Measurements from ENCODE around the gene MICU1. TPM values are rescaled to one million over a fixed set of nuclear protein-coding genes. Genes with fewer than 3 reads are reported as not detected.
A peak's percentile ranks its signal among the peaks of the same experiment; 100 is the strongest.

MICU1 gene
- total and polyA plus RNA-seq, 2 of the 13 experiments (the other 11 are each of a cell fraction or from before 2014, with no cell fraction given): 32.5 to 56.1 TPM

- TF ChIP-seq ATF6 (CRISPR knock-in tag; conservative IDR thresholded peaks at IDR 0.05) (no peak), U2AF2 (IDR thresholded peaks at IDR 0.05; ENCODE audit: low read depth, low read length) (no peak), ZNF788 (CRISPR knock-in tag; IDR thresholded peaks at IDR 0.05; ENCODE audit: borderline replicate concordance) (peak; percentile 71; the same call in 1 of the 2 replicates), ZBTB21 (CRISPR knock-in tag; IDR thresholded peaks at IDR 0.05) (no peak; the same call in 1 of the 2 replicates), NFE2 (CRISPR knock-in tag; IDR thresholded peaks at IDR 0.05) (0 out of 2 replicates have a peak, but pooled peaks have one; percentile 5), PLRG1 (conservative IDR thresholded peaks at IDR 0.05) (no peak), RXRB (CRISPR knock-in tag; IDR thresholded peaks at IDR 0.05; ENCODE audit: borderline replicate concordance) (peak; percentile 79), ZNF354B (CRISPR knock-in tag; IDR thresholded peaks at IDR 0.05) (no peak)
Observed at GRCh38 chr10:72319416-72320254, 306.2 kb downstream of the MICU1 start (continued).

DNA sequence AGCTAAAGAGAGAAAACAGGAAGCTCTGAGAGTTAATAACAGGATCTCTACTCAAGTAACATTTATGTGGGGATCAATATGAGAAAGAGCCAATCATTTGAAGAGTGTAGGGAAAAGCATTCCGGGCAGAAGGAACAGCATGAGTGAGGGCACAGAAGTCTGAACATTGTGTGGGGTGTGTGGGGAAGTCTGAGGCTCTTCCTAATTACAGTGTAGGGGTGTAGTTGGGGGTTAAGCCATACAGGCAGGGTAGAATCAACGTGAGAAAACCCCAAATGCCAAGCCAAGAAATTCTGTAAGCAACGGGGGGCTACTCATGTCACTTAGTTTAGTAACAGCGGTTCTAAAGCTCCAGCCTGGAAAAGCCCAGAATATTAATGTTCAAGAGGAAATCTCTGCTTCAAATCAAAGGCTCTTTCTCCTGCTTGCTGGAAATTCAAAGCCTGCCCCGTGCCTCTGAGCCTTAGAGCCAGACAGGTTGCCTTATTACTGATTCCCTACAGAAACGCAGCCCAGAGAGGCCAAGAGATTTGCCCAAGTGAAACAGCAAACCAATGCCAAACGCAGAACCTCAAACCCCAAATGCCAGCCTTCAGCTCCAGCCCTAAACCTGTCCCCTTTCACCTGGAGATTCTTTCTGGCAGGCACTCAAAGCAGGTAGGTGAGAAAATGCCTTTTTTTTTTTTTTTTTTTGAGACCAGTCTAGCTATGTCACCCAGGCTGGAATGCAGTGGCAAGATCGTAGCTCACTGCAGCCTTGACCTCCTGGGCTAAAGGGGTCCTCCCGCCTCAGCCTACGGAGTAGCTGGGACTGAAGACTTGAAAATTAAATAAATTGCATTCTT is 307.2 kb downstream of the MICU1 start:
- Histone ChIP-seq H3K36me3 (replicated peaks in 1 of 2; ENCODE audit: control insufficient read depth in 1 of 2, insufficient read depth in 2 of 2, low read length in 2 of 2) (no peaks in the 10 kb centered on the region), H2AFZ (ENCODE audit: low read length) (no peak overlapping the region), H3K4me1 (ENCODE audit: insufficient read depth, low read length) (peaks cover 85% of the 10 kb centered on the region), H3K4me2 (ENCODE audit: low read depth, low read length) (peak overlapping the region; percentile 98), H3K9me3 (ENCODE audit: low read length) (no peaks in the 10 kb centered on the region), H3K27me3 (ENCODE audit: control insufficient read depth in 1 of 2, insufficient read depth in 2 of 2, low read length in 2 of 2) (no peaks in the 10 kb centered on the region), H3K27ac (ENCODE audit: extremely low read length, insufficient read depth, low read length) (peak overlapping the region; percentile 98), H3K79me2 (ENCODE audit: insufficient read depth, low read length) (no peaks in the 10 kb centered on the region), H3K4me3 (replicated peaks in 1 of 3; ENCODE audit: insufficient read depth in 1 of 3, low read depth in 2 of 3, low read length in 3 of 3) (peak overlapping the region; percentile 43 to 75 (median 49)), H4K20me1 (ENCODE audit: insufficient read depth, low read length) (no peaks in the 10 kb centered on the region), H3K9ac (ENCODE audit: insufficient read depth, low read depth, low read length) (peak overlapping the region; percentile 84)
- WGBS (ENCODE audit: low lambda C conversion rate): 59% methylated on average over 10 of the region's 10 CpGs
- in situ Hi-C loops (cut with HindIII; ENCODE audit: extremely low pct_ligation_motif_present, low pct_unique_long_range_greater_than_20kb): no loop called here
- FAIRE-seq: no peak
- intact Hi-C loops (cut with micrococcal nuclease; ENCODE audit: unreplicated experiment): loop anchor here (2.0 kb wide), 1 partner anchor 46 kb away; the partner anchor contains the start of gene DDIT4
- no peak for DNase-seq (ENCODE audit: low spot score)
- BruUV-seq (replicated peaks): TSS peak; percentile 41
- ChIA-PET POLR2A (interaction anchor here (0.7 to 8.1 kb wide), 8 partner anchors 12 to 274 kb away, joined by 3 to 322 read pairs (median 28); partner anchors contain the start of gene DDIT4), CTCF (ENCODE audit: low intra/inter-chr PET ratio, low total read pairs) (no interaction called here)
- no peak for ATAC-seq
- TF ChIP-seq NAIF1 (CRISPR knock-in tag; IDR thresholded peaks at IDR 0.05; ENCODE audit: borderline replicate concordance) (0 out of 2 replicates have a peak, but pooled peaks have one; percentile 42), ATF5 (CRISPR knock-in tag; IDR thresholded peaks at IDR 0.05; ENCODE audit: low read depth) (no peak), KLF13 (CRISPR knock-in tag; IDR thresholded peaks at IDR 0.05) (no peak), RARA (CRISPR knock-in tag; IDR thresholded peaks at IDR 0.05) (0 out of 2 replicates have a peak, but pooled peaks have one; percentile 28), MLX (CRISPR knock-in tag; IDR thresholded peaks at IDR 0.05) (no peak), REL (CRISPR knock-in tag; conservative IDR thresholded peaks at IDR 0.05) (0 out of 2 replicates have a peak, but pooled peaks have one; percentile 1), ZC3H13 (CRISPR knock-in tag; IDR thresholded peaks at IDR 0.05) (no peak), YY1 (IDR thresholded peaks at IDR 0.05; ENCODE audit: insufficient read depth, insufficient replicate concordance, low read depth, low read length) (no peak), ZFP41 (CRISPR knock-in tag; IDR thresholded peaks at IDR 0.05; ENCODE audit: borderline replicate concordance) (no peak), ZNF879 (CRISPR knock-in tag; IDR thresholded peaks at IDR 0.05) (no peak), NFKBIZ (CRISPR knock-in tag; IDR thresholded peaks at IDR 0.05) (no peak)

Data from HepG2 (cell line).